CD4-positive, alpha-beta T cell treated with Interleukin-10 for 1 hour (primary cell): ENCODE measurements around the gene HAL.

Experiments
- DNase-seq: peaks from one replicate; pipeline ENCODE4 v3.0.0-alpha.2; 2020

Gene HAL

DNA sequence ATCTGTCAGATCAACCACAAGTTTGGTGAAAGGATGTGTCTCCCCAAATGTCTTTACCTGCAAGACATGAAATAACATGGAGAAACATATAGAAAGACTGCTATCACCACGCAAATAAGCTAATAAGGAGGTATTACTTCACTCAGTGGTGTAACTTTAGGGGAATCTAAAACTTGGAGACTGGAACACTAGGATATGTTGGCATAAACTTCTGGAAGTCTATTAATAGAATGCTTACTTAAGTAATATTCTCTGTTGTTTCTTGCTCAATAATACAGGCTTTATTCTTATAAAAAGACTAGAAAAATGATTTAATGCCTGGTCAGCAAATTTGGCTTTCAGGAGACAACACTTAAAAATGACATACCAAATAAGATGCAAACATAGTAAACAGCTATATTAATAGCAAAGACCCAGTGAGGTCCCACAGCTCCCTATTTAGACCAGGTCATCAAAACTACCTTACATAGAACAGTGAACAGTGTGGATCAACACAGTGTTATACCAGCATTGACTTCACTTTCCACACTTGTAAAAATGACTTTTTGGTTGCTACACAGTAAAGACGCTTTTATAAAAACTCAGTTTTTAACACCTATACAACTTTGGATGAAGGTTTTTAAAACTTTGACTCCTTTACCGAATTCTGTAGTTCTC is 18.9 kb upstream of the HAL start:
- DNase-seq, result no peak

DNA sequence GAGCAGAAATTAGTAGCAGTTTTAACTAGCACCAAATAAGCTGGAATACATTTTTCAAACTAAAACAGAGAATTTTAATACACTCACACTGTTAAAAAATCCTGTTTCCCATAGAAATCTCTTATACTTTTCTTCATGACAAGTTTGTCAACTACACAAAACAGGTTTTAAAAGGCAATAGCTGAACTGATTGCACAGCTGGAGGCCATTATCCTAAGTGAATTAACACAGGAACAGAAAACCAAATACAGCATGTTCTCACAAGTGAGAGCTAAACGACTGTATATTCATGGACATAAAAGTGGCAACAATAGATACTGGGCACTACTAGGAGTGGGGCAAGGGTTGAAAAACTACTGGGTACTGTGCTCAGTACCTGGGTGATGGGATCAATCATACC is 11.6 kb upstream of the HAL start:
- DNase-seq, result no peak

DNA sequence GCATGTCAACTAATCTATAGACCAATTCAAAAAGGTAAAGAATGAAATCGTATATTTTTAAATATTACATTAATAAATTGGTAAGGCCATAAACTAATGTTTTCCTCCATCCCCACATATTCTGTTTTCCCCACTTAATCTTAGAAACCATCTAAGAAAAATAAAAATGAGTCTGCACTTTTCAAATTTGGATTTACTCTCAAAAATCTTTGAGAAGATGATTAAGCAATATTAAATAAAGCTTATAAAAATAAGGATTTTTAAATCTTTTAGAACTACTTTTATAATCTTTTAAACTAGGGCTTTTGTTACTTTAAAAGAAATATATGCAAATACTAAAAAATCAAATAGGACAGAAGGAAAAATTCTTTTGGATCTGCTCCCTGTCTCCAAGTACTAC is 10.6 kb upstream of the HAL start:
- no peak for DNase-seq

DNA sequence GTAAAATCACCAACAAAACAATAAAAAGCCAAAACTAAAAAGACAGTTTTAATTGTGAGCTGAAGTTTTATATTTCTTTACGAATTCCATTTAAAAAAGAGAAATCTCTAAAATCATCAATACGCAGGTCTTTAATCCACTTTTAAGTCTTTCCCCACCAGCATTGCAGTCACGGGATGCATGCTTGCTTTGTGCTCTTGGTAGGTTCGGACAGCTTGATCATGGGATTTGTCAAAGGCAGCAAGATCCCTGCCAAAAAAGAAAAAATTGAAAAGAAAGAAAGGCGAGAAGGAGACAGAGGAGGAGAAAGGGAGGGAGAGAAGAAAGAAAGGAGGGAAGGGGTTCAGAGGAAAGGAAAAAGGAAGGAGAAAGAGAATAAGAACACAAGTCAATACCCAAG is 4.7 kb upstream of the HAL start:
- no peak for DNase-seq

DNA sequence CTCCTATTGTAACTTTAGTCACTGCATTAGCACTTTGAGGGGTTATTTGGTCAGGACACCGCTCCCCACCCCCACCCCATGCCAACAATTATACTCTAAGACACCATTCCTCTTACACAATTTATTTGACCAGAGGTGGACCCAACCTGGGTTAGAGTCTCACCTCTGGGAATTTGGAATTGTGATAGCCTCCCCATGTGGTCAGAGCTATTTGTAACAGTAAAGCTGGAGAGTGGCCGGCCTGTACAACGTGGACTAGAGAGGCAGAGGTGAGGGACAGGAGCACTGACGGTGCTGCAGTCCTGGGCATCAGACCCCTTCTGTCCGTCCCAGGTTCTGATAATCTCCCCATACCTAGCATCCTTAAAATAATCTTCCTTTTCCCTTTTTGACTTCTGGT is 3.3 kb upstream of the HAL start:
- DNase-seq, result no peak

DNA sequence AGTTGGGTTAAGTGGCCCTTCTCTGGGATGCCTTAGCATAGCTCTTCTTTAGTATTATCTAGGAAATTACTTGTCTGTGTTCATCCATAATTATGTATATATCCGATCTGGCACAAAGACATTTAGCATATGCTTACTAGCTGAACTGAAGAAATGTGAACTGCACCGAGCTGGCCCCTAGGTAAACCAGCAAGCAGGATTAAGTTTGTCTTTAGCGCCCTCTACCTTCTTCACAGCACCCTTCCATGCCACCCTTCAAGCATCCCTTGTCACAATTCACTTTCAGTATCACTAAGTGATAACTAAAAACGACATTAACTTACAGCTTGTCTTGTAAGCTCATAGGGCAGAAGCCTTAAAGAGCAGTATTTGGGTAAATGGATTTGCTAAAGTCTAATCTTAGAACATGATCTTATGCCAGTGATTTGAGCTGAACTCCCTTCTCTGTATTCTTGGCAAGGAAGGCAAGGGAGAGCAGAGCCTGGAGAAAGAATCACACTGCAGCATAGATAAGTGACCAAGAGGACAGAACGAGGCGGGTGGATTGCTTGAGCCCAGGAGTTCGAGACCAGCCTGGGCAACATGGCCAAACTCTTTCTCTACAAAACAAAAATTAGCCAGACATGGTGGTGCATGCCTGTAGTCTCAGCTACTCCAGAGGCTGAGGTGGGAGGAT is 2.6 kb upstream of the HAL start:
- DNase-seq, result peak; percentile 73

DNA sequence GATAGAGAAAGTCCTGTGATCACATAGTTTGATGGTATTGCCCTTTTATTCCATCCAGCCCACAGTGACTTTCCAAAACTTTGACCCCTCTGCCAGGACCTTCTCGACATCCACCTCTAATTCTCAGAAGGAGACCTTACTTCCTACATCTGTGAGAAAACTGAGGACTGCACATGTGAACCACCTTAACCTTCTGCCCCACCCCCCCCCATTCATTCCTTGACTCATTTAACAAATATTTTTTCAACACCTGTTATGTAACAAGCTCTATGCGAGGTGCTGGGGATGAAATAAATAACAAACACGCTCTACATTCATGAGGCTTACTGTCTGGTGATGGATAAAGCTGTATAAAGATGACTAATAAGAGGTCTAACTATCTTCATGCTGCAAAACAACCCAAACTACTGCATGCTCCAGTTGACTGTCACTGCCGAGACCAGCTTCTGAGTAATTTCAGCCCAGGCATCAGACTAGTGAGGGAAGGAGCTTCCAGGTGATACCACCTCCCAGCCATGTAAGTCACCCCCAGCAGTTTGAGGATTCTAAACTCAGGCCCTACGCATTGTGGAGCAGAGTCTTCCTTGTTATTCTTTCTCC is 1.9 kb upstream of the HAL start:
- no peak for DNase-seq

DNA sequence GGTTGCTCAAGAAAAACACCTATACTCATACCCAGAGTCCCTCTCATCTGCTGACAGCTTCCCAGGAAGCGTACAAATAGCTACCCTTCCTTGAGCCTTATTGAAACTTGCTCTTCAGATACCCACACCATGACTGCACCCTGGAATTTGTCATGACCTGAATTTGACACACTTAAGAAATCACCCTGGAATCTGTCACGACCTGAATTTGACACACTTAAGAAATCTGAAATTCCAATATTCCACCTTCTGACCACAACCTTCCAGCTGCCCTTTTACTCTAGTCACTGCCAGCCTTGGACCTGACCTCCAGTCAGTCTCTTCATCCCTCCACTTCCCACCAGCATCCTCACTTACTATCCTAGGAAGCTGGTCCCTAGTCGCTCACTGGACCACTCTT is 1.1 kb upstream of the HAL start:
- DNase-seq, result no peak

DNA sequence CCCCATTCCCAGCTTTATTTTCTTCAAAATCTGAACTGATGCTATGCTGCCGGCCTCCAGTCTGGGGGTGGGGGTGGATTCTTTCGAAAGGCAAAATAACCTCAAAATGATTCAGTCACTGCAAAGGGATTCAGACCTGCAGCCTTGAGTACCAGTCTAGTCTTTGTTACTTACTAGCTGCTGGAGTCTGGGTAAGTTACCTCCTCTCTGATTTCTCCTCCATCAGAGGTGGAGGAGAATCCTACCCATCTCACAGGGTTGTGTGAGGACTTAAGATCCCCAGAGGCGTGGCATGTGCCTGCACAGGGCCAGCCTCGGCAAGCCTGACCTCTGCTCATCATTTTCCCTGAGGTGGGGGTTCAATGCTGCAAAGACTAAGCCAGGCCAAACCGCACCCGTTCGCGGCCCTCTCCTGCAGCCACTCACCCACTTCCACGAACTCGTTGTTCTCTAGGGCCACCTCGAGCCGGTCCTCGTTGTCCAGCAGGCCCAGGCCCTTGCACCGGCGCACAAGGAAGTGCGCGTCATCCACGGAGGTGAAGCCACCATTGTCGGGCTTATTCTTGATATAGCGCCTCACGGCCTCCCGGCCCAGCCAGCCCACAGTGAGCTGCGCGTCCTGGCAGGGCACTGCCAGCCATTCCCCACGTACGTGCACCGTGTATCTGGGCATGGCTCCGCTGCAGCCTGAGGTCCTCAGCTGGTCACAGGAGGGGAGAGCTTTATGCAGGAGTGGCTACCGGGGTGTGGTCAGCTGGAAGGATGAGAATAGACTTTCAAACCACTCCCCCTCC is 709 bp downstream of the HAL start:
- no peak for DNase-seq

DNA sequence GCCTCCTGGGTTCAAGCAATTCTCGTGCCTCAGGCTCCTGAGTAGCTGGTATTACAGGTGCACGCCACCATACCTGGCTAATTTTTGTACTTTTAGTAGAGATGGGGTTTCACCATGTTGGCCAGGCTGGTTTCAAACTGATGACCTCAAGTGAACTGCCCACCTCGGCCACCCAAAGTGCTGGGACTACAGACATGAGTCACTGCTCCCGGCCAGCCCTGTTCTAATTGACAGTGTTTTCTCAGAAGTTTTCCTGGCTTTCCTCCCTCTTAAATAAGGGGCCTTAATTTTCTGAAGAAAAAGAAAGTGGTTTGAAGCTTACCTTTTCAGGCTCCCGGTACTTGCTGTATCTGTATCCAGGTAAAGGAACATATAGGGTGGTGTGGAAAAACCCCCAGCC is 1.7 kb downstream of the HAL start:
- no peak for DNase-seq

DNA sequence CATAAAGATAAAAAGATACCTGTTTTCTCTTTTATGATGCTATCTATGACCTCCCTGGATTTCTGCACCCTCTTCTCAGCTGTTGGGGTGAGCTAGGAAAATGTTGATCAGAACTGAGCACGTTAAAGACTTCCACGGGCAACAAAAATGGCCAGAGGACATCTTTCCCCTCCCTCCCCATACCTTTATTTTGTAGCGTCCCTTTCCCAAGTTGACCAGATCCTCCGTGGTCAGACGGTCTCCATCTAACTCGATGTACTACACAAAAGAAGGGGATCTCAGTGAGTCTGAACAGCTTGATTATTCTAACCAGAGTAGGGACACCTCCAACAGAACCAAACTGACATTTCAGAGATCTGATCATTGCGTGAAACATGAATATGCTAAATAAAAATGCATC is 2.2 kb downstream of the HAL start:
- DNase-seq, result no peak

DNA sequence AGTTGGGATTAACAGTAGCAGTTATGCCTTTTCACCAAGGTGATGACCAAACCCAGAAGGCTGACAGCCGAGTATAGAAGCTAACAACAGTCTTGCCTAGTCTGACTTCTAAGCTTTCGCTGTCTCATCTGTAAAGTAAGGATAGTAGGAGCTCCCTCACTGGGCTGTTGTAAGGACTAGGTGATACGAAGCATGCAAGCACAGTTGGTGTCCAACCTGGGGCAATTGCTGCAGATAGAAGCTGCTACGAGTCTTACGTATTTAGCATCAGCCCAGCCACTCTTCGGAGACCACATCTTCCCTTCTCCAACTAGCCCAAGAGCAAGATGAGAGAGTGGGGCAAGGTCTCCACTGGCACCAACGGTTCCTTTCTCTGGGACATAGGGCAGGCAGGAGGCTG is 6.0 kb downstream of the HAL start:
- DNase-seq, result no peak

DNA sequence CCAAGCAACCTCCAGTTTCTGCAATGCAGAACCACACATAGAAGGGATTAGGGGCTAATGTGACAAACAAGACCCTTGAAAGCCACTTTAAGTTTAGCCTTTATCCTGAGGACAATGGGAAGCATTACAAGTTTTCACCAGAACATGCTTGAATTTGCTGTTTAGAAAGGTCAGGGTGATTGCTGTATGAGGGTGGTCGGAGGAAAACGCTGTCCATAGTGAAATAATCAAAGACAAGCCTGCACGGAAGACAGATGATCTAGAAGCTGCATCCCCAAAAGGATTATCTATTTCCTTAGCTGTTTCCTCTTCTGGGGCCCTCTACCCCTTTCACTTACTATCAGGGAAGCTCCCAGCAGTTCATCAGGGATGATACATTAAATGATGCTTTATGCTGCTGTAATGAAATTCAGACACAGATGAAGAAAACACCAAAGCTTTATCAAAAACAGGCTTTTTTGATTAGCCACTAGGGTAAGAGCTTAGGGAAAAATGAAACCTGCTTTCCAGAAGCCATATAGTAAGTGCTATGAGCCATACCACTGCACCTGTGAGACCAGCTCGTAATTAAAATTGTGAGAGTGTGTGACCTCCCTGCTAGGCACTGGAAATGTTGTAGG is 6.5 kb downstream of the HAL start:
- no peak for DNase-seq

DNA sequence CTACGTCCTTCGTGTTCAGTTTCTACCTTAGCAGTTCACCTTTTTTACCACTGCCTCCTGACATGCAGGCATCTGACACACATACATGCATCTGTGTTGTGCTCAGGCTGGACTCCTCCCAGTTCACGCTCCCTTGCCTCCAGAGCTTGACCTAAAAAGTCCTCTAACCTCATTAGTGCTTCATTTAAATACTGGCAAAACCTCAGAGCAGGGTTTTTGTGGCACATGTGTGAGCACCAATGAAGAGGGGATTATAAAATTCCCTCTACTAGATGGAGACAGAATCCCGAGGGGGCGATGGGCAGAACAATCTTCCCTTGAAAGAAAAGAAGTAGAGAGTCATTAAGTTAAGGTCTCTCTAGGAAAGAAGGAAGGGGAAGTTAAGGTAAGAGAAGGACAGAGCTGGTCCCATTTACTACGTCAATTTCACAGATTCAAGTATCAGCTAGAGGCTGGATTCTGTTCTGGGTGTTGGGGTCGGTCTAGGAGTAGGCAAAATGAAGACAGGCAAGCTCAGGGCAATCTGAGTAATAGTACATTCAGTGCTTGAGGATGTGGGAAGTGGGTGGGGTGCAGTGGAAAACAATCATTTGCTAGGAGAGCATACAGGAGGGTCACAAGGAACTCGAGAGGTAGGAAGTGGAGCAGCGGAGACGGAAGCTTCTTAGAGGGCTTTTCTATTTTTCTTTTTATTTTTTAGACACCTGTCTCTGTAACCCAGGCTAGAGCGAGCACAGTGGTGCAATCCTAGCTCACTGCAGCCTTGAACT is 7.5 kb downstream of the HAL start:
- DNase-seq, result no peak

DNA sequence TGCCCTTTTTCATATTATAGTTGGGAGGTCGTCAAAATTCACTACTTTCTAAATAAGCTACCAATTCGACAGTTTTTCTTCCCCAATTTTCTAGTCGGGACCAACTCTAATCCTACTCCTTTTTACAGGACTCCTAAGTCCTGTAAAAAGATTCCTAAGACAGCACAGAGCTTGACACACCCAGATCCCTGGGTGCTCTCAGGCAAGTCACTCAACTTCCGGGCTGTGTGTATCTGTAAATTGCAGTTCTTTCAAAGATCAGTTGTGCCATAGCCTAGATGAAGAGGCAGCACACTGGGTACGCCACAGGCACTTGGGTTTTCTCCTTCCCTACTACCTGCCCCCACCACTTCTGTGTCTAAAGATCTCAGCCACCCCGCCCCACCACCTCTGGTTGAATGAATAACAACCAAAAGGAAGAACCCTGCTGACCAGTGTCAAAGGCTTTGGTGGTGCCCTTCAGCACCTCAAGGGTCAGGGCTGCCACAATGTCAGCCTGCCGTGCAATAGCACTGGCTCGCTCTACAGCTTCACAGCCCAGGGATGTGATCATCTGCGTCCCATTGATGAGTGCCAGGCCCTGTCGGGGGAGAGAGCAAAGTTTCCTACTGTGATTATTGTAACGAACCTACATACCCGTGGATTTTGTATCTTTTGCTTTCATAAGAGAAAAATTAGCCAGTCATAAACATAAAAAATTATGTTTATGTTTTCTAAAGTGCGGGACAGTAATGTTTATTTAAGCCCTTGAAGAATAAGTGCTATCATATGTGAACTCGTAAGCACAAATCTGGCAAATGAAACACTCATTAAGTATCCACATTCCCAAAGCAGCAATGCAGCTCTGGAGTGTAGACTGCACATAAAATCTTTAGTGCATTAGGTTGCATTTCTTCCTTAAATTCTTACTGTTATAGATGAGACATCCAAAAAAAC is 9.2 kb downstream of the HAL start:
- no peak for DNase-seq

DNA sequence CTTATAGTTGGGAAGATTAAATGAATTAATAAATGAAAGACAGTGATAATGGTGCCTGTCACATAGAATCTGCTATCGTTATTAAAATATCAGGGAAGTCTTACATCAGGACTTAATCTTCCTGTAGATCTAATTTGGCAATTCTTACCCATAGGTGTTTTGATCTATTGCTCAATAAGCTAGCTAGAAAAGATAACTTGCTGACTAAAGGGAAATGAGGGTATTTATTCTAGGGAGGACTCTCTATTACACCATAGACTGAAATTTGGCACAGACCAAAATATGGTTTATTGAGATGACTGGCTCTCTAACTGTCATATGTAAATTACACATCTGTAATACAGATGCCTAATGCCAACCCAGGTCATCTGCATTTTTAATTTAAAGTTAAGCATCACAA is 11.5 kb downstream of the HAL start:
- no peak for DNase-seq

DNA sequence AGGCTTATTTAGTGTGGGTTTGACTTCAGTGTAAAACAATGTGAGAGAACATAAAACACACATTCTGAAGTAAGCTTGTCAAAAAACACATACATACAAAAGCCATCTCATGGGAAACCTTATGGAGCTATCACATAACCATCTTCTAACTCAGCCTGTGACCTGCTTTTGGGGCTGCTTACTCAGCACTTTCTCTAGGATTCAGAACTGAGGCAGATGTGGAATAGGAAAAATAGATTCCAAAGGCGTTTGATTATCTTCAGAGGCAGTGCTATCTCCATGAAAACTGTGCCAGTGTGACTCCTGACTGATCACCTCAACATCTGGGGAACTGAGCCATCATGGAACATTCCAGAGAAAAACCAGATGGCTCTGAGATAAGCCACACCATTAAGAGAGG is 13.5 kb downstream of the HAL start:
- DNase-seq, result no peak

DNA sequence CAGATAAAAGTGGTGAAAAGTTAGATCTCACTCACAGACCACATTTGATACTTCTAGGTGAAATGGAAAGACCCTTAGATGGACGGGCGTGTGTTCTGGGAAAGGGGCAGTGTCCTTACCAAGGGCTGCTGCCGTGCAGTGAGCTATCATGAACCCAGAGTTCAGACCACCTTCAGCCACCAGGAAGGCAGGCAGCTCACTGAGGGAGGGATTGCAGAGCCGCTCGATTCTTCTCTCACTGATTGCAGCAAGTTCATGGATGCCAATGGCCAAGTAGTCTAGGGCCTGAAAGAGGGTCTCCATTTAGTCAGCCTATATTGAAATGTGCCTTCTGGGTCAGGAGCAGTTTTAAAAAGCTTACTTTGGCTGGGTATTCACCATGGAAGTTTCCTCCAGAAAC is 15.7 kb downstream of the HAL start:
- DNase-seq, result no peak

DNA sequence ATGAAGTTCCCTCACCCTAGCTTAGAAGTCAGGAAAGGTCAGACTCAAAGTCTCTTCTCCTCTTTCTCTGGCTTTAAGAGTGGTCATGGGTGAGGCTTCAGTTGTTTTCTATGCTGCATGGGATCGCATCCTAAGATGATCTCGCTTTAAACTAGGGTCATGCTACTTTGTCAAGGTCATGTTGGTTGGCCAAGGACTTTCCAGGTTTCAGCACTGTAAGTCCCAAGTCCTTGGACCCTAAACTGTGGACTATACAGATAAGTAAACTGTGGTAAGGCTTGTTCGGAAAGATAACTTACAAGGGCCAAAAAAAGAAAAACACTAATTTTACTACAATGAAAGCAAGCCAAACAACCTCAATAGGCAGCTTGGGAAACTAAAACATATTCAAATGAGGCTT is 17.4 kb downstream of the HAL start:
- no peak for DNase-seq

DNA sequence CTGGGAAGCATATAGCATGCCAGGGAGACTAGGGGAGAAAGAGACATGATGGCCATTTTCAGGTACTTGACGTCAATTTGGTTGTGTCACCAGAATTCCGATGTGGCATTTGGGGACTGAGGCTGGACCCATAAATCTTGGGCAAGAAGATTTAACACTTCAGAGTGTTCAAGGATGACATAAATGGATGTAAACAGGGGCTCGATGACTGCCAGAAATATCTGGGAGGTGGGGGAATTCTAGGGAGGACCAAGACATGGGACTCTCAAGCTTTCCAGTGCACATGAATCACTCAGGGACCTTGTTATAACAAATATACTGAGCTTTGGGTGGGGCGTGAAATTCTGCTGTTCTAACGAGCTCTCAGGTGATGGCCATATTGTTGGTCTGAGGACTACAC is 17.8 kb downstream of the HAL start:
- DNase-seq, result no peak

DNA sequence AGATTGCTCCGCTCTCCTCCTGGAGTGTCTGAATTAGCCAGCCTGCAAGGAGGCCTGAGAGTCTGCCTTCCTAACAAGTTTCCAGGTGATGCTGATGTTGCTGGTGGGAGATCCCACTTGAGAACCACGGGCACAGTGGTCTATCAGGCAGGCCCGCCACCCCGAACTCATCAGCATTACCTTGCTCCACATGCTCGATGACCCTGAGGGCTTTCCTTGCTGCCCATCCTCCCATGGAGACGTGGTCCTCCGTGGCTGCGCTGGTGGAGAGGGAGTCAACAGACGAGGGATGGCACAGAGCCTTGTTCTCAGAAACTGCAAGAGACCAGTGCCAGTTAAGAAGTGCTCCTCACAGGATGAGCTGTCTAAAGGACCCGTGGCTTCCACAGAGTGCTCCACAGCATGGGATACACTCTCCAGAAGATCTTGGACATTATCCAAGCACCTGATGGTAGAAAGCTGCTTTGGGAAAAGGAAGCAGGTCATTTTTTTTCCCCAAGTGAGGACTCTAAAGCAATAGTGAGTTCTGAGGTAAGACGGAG is 18.3 kb downstream of the HAL start:
- no peak for DNase-seq
